ENCODE results near the gene DYNC1I1.

Gene DYNC1I1

GRCh38 chr7:95772298-95772770, at the start of gene DYNC1I1:
Gene DYNC1I1 (plus strand): TSS chr7:95772554. CDS start chr7:95804730, 32,176 bp downstream.
- DNase-seq: no peak

GRCh38 chr7:95723583-95724180, 48.7 kb upstream of the DYNC1I1 start:
- DNase-seq: no peak

- no peak for DNase-seq
These were observed 47.1 kb upstream of the DYNC1I1 start for GRCh38 chr7:95725205-95725604.

- no peak for DNase-seq
These were observed 41.7 kb upstream of the DYNC1I1 start for GRCh38 chr7:95730493-95731280.

GRCh38 chr7:95736635-95737034, 35.7 kb upstream of the DYNC1I1 start:
- no peak for DNase-seq

- DNase-seq: no peak
These were observed 34.4 kb upstream of the DYNC1I1 start for GRCh38 chr7:95737828-95738505.

- no peak for DNase-seq
These were observed 23.3 kb upstream of the DYNC1I1 start for GRCh38 chr7:95749044-95749443.

GRCh38 chr7:95749515-95749914, 22.8 kb upstream of the DYNC1I1 start:
- DNase-seq: no peak

GRCh38 chr7:95753440-95753839, 18.9 kb upstream of the DYNC1I1 start:
- DNase-seq: no peak

- no peak for DNase-seq
These were observed 16.9 kb upstream of the DYNC1I1 start for GRCh38 chr7:95755277-95755934.

GRCh38 chr7:95758187-95758586, 14.2 kb upstream of the DYNC1I1 start:
- DNase-seq: no peak

GRCh38 chr7:95766086-95766485, 6.3 kb upstream of the DYNC1I1 start:
- no peak for DNase-seq

- DNase-seq: no peak
These were observed 5.7 kb upstream of the DYNC1I1 start for GRCh38 chr7:95766657-95767056.

GRCh38 chr7:95772771-95773581, 622 bp downstream of the DYNC1I1 start:
- DNase-seq: no peak

GRCh38 chr7:95776561-95777185, 4.3 kb downstream of the DYNC1I1 start:
- no peak for DNase-seq

GRCh38 chr7:95777269-95777668, 4.9 kb downstream of the DYNC1I1 start:
- DNase-seq: no peak

- DNase-seq: no peak
These were observed 8.3 kb downstream of the DYNC1I1 start for GRCh38 chr7:95780665-95781064.

- DNase-seq: no peak
These were observed 9.7 kb downstream of the DYNC1I1 start for GRCh38 chr7:95781961-95782586.

GRCh38 chr7:95784796-95785195, 12.4 kb downstream of the DYNC1I1 start:
- DNase-seq: no peak

GRCh38 chr7:95788258-95788657, 15.9 kb downstream of the DYNC1I1 start:
- no peak for DNase-seq

GRCh38 chr7:95788884-95789283, 16.5 kb downstream of the DYNC1I1 start:
- no peak for DNase-seq

Measured in GF-D8 (cell line).